Mesenteric fat pad (tissue), 1 donor: ENCODE results near the gene CDH23. TPM values are rescaled to one million over a fixed set of nuclear protein-coding genes. Genes with fewer than 3 reads are reported as not detected.

ENCODE experiments used
- DNase-seq: peaks from one replicate; pipeline ENCODE4 v3.0.0-alpha.2; 2020; ENCODE audit warnings: low spot score
- total RNA-seq: library from RNA; stranded (reverse); fragmentation: NEBNext Ultra II Directional; extraction: Animal tissue kit (Norgen Biotek cat#: 25700); gene quantifications from one replicate; pipeline ENCODE4 v1.2.1, GENCODE V29; 2021
- donor health status: DM: yes; HTN: yes; CAD: no.

Gene CDH23
- total RNA-seq, 1 donor from 2014 or later, result 9.7 TPM

GRCh38 chr10:71762324-71762723 is 365.6 kb downstream of the CDH23 start:
- DNase-seq, result no peak

- DNase-seq, result no peak
These were observed 366.8 kb downstream of the CDH23 start for GRCh38 chr10:71763352-71764127.

- no peak for DNase-seq
These were observed 368.6 kb downstream of the CDH23 start for GRCh38 chr10:71765176-71765904.

GRCh38 chr10:71765906-71766716 is 369.4 kb downstream of the CDH23 start:
- DNase-seq, result no peak

GRCh38 chr10:71766717-71767419 is 370.1 kb downstream of the CDH23 start:
- DNase-seq, result no peak

- DNase-seq, result no peak
These were observed 370.8 kb downstream of the CDH23 start for GRCh38 chr10:71767420-71768035.

GRCh38 chr10:71769279-71769823 is 372.6 kb downstream of the CDH23 start:
- DNase-seq, result no peak

- DNase-seq, result no peak
These were observed 373.5 kb downstream of the CDH23 start for GRCh38 chr10:71770255-71770654.

- DNase-seq, result no peak
These were observed 374.1 kb downstream of the CDH23 start for GRCh38 chr10:71770789-71771188.

GRCh38 chr10:71771204-71771603 is 374.5 kb downstream of the CDH23 start:
- no peak for DNase-seq

GRCh38 chr10:71771821-71772617 is 375.3 kb downstream of the CDH23 start:
- DNase-seq, result no peak

- no peak for DNase-seq
These were observed 376.1 kb downstream of the CDH23 start for GRCh38 chr10:71772832-71773220.

- peak; percentile 98 for DNase-seq
These were observed 376.7 kb downstream of the CDH23 start, which contains the start of gene VSIR for GRCh38 chr10:71773221-71773971. Gene VSIR (minus strand): TSS chr10:71773520. CDS start chr10:71773439, 81 bp downstream.

GRCh38 chr10:71774916-71775702 is 378.4 kb downstream of the CDH23 start:
- DNase-seq, result no peak

- DNase-seq, result no peak
These were observed 379.8 kb downstream of the CDH23 start for GRCh38 chr10:71776481-71776925.

GRCh38 chr10:71777213-71777985 is 380.7 kb downstream of the CDH23 start:
- DNase-seq, result no peak
